A673 (cell line): ENCODE results near the gene TFF2. TPM values are rescaled to one million over a fixed set of nuclear protein-coding genes. Genes with fewer than 3 reads are reported as not detected.

Experiments
- BruUV-seq: library from RNA; stranded (reverse); fragments of 400-500 nt; replicated peaks from 2 replicates; lab custom pipeline; 2021; lab: Mats Ljungman, UMichigan
- CTCF ChIA-PET: fragments of 300-600 bp; sonication (Branson Sonifier 250); formaldehyde crosslinking; loops from one replicate; lab custom pipeline; 2022; ENCODE audit warnings: antibody characterized with exemption; lab: Charles Lee
- POLR2A ChIA-PET: fragments of 300-600 bp; sonication (Branson Sonifier 250); formaldehyde crosslinking; loops from one replicate; lab custom pipeline; 2022; ENCODE audit warnings: antibody characterized with exemption; ENCODE audit not compliant: low non-redundant PET; lab: Charles Lee
- DNase-seq: peaks from one replicate; pipeline ENCODE4 v3.0.0-alpha.2; 2015; ENCODE audit warnings: low spot score
- H3K27ac ChIP-seq: fragments of 200-600 bp; sonication (generic); 2 replicates; pipeline ENCODE4 v1.5.1; 2016; ENCODE audit warnings: mixed run types, low read depth, mild to moderate bottlenecking, mixed read lengths, antibody characterized with exemption, low read length; ENCODE audit not compliant: poor library complexity, severe bottlenecking
- H3K27me3 ChIP-seq: fragments of 200-600 bp; sonication (generic); replicated peaks from 2 replicates; pipeline ENCODE4 v1.6.1; 2017; ENCODE audit warnings: mixed run types, low read depth, mild to moderate bottlenecking, mixed read lengths, antibody characterized with exemption, low read length; ENCODE audit not compliant: insufficient read depth, poor library complexity
- H3K36me3 ChIP-seq: fragments of 200-600 bp; sonication (generic); 2 replicates; pipeline ENCODE4 v1.6.1; 2016; ENCODE audit warnings: mixed run types, mild to moderate bottlenecking, mixed read lengths, antibody characterized with exemption, low read length; ENCODE audit not compliant: insufficient read depth, poor library complexity, severe bottlenecking
- H3K4me1 ChIP-seq: fragments of 200-600 bp; sonication (generic); 2 replicates; pipeline ENCODE4 v1.6.1; 2017; ENCODE audit warnings: mixed run types, mild to moderate bottlenecking, mixed read lengths, antibody characterized with exemption, low read length; ENCODE audit not compliant: insufficient read depth, poor library complexity, severe bottlenecking
- H3K4me3 ChIP-seq: fragments of 200-600 bp; sonication (generic); 2 replicates; pipeline ENCODE4 v1.5.1; 2016; ENCODE audit warnings: low read depth, mixed run types, mild to moderate bottlenecking, mixed read lengths, low read length; ENCODE audit not compliant: poor library complexity, severe bottlenecking
- H3K9me3 ChIP-seq: fragments of 200-600 bp; sonication (generic); 2 replicates; pipeline ENCODE4 v1.6.1; 2016; ENCODE audit warnings: mixed run types, low read depth, mild to moderate bottlenecking, mixed read lengths, antibody characterized with exemption, low read length; ENCODE audit not compliant: poor library complexity, severe bottlenecking
- EZH2 ChIP-seq: fragments of 200-600 bp; sonication (generic); IDR thresholded peaks from 2 replicates; pipeline ENCODE4 v1.6.1; 2017; ENCODE audit warnings: borderline replicate concordance, low read depth, mild to moderate bottlenecking, mixed read lengths, antibody characterized with exemption, low read length; ENCODE audit not compliant: poor library complexity, severe bottlenecking
- intact Hi-C: fragments of 100-400 bp; cut with micrococcal nuclease; formaldehyde crosslinking; loops from one replicate; pipeline ENCODE4 v1.10.0; 2022; ENCODE audit not compliant: unreplicated experiment
- total RNA-seq: library from RNA; stranded (reverse); gene quantifications from 2 replicates; pipeline ENCODE4 v1.2.3, GENCODE V29; 2021
- TF ChIP-seq, protein P1 (sequence below): fragments of 300-800, 200-600 bp; sonication (generic); conservative IDR thresholded peaks from 2 replicates; pipeline ENCODE4 v1.5.1; 2017; ENCODE audit warnings: low read depth, mild to moderate bottlenecking, antibody characterized with exemption, low read length, moderate library complexity, mixed read lengths

TFF2 gene
- total RNA-seq, 1 experiment from 2014 or later: not detected

DNA sequence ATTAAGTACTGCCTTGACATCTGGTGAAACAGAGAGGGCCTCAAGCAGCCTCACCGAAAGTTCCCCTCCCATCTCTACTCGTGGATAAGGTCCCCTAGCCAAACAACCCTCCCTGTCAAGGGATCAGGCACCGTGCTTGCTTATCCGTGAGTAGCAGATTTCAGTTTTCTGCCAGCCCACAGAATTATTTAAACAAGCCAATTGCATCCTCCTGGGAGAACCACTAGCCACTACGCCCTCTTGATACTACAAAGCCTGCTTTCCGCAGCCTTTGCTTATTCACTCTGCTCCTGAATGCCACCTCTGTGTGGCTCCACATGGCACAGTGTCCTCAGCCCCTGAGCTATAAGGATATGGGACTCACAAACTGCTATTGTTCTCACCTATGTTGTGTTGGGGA lies 5.9 kb upstream of the TFF2 start:
- no peaks in the 10 kb centered on the region for H3K36me3 ChIP-seq
- peaks cover 5% of the 10 kb centered on the region for H3K9me3 ChIP-seq
- H3K27me3 ChIP-seq: peaks cover 6% of the 10 kb centered on the region
- no peak overlapping the region for H3K27ac ChIP-seq
- POLR2A ChIA-PET: no interaction called here
- H3K4me3 ChIP-seq: no peak overlapping the region
- no peaks in the 10 kb centered on the region for H3K4me1 ChIP-seq
- intact Hi-C loops: no loop called here
- TF ChIP-seq, protein P1, sequence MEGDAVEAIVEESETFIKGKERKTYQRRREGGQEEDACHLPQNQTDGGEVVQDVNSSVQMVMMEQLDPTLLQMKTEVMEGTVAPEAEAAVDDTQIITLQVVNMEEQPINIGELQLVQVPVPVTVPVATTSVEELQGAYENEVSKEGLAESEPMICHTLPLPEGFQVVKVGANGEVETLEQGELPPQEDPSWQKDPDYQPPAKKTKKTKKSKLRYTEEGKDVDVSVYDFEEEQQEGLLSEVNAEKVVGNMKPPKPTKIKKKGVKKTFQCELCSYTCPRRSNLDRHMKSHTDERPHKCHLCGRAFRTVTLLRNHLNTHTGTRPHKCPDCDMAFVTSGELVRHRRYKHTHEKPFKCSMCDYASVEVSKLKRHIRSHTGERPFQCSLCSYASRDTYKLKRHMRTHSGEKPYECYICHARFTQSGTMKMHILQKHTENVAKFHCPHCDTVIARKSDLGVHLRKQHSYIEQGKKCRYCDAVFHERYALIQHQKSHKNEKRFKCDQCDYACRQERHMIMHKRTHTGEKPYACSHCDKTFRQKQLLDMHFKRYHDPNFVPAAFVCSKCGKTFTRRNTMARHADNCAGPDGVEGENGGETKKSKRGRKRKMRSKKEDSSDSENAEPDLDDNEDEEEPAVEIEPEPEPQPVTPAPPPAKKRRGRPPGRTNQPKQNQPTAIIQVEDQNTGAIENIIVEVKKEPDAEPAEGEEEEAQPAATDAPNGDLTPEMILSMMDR: no peak
- no peak for TF ChIP-seq EZH2
- CTCF ChIA-PET: no interaction called here
- DNase-seq: no peak
- BruUV-seq: no TSS peak

DNA sequence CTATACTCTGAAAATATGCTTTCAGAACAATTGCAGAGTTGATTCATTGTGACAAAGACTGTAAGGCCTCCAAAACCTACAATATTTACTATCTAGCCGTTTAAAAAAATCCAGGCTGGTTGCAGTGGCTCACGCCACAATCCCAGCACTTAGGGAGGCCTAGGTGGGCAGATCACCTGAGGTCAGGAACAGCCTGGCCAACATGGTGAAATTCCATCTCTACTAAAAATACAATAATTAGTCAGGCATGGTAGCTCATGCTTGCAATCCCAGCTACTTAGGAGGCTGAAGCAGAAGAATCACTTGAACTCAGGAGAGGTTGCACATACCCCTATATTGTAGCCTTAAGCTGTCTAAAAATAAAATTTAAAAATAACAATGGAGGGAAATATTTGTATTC lies 5.3 kb upstream of the TFF2 start:
- Histone ChIP-seq H3K36me3 (no peaks in the 10 kb centered on the region), H3K4me1 (no peaks in the 10 kb centered on the region), H3K27me3 (peaks cover 6% of the 10 kb centered on the region), H3K27ac (no peak overlapping the region), H3K9me3 (peaks cover 5% of the 10 kb centered on the region), H3K4me3 (no peak overlapping the region)
- POLR2A ChIA-PET: no interaction called here
- CTCF ChIA-PET: no interaction called here
- intact Hi-C loops: no loop called here
- TF ChIP-seq, protein P1: no peak
- TF ChIP-seq EZH2: no peak
- BruUV-seq: no TSS peak
- no peak for DNase-seq

DNA sequence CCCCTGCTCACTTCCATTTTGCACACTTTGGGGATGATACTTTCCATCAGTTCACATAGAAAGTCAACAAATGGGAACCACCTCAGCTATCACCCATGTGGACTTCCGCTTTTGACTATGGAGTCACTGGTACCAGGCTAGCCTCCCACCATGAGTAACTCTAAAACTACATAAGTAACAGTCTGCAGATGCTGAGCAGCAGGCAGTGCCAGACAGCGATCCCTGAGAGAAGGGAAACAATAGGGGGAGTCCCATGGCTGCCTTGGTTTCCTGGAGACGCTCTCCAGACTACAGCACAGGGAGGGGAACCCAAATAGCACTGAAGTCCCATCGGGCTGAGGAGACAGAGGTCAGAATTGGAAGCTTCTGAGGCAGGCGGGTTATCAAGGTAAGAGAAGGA lies 2.8 kb upstream of the TFF2 start:
- no peaks in the 10 kb centered on the region for H3K36me3 ChIP-seq
- no peaks in the 10 kb centered on the region for H3K4me1 ChIP-seq
- TF ChIP-seq, protein P1: no peak
- no peak for TF ChIP-seq EZH2
- peaks cover 6% of the 10 kb centered on the region for H3K27me3 ChIP-seq
- no peaks in the 10 kb centered on the region for H3K9me3 ChIP-seq
- no peak for DNase-seq
- no peak overlapping the region for H3K27ac ChIP-seq
- H3K4me3 ChIP-seq: no peak overlapping the region
- ChIA-PET POLR2A (no interaction called here), CTCF (no interaction called here)
- no TSS peak for BruUV-seq
- intact Hi-C loops: no loop called here
